H1 (cell line): ENCODE data around the gene TMEM258. TPM values are rescaled to one million over a fixed set of nuclear protein-coding genes. Genes with fewer than 3 reads are reported as not detected.

Experiments
- CTCF ChIA-PET: fragments of 300-600 bp; sonication (Branson Sonifier 250); formaldehyde crosslinking; loops from one replicate; lab custom pipeline; 2021; ENCODE audit not compliant: partially characterized antibody; lab: Charles Lee
- POLR2A ChIA-PET: fragments of 300-600 bp; sonication (Branson Sonifier 250); formaldehyde crosslinking; loops from one replicate; lab custom pipeline; 2021; ENCODE audit warnings: inconsistent platforms; ENCODE audit not compliant: partially characterized antibody; lab: Charles Lee
- DNase-seq, 2 experiments: peaks; one replicate each; pipeline versions ENCODE4 v3.0.0 to v3.0.0-alpha.2; 2010 to 2022; ENCODE audit warnings: low spot score in 2 of 2, low read depth in 1 of 2, mixed read lengths in 1 of 2
- FAIRE-seq: peaks from 2 replicates; lab custom pipeline; 2011; peaks lifted over from hg19 to GRCh38; lab: Jason Lieb, UNC
- H2AFZ ChIP-seq: 2 replicates; pipeline ENCODE4 v1.8.1; 2012; ENCODE audit warnings: low read length, inconsistent platforms
- H2AK5ac ChIP-seq: 2 replicates; pipeline ENCODE4 v1.6.1; 2013; ENCODE audit warnings: low read depth, low read length
- H2BK120ac ChIP-seq: replicated peaks from 2 replicates; pipeline ENCODE3; 2013; ENCODE audit warnings: low read depth, low read length, inconsistent platforms
- H2BK12ac ChIP-seq: 2 replicates; pipeline ENCODE4 v1.6.1; 2013; ENCODE audit warnings: low read depth, low read length
- H2BK15ac ChIP-seq: 2 replicates; pipeline ENCODE4 v1.6.1; 2013; ENCODE audit warnings: low read length
- H2BK20ac ChIP-seq: 2 replicates; pipeline ENCODE4 v1.6.1; 2013; ENCODE audit warnings: low read length
- H2BK5ac ChIP-seq: 2 replicates; pipeline ENCODE4 v1.6.1; 2013; ENCODE audit warnings: low read depth, low read length
- H3K14ac ChIP-seq: 2 replicates; pipeline ENCODE4 v1.6.1; 2013; ENCODE audit warnings: inconsistent platforms; ENCODE audit not compliant: insufficient read length
- H3K18ac ChIP-seq: 2 replicates; pipeline ENCODE4 v1.6.1; 2013; ENCODE audit warnings: low read length; ENCODE audit errors: extremely low read depth
- H3K23ac ChIP-seq: 2 replicates; pipeline ENCODE4 v1.6.1; 2013; ENCODE audit warnings: inconsistent platforms; ENCODE audit not compliant: insufficient read length
- H3K23me2 ChIP-seq: 2 replicates; pipeline ENCODE4 v1.6.1; 2013; ENCODE audit warnings: low read depth, low read length
- H3K27ac ChIP-seq: 2 replicates; pipeline ENCODE4 v1.6.1; 2011; ENCODE audit warnings: low read depth, low read length, inconsistent platforms
- H3K27me3 ChIP-seq, 4 experiments: replicated peaks in 1 of 4; 1 replicate in 1 of 4; 2 replicates in 3 of 4; pipeline versions ENCODE4 v1.6.1 to v1.8.1; 2011 to 2013; ENCODE audit warnings: low read length in 3 of 4, mild to moderate bottlenecking in 3 of 4, inconsistent platforms in 2 of 4, mixed read lengths in 2 of 4, moderate library complexity in 1 of 4; ENCODE audit not compliant: control insufficient read depth in 3 of 4, insufficient read depth in 3 of 4; ENCODE audit errors: extremely low read depth in 1 of 4
- H3K36me3 ChIP-seq, 4 experiments: 2 replicates each; pipeline versions ENCODE4 v1.6.1 to v1.8.1; 2011 to 2013; ENCODE audit warnings: mild to moderate bottlenecking in 4 of 4, low read length in 3 of 4, moderate library complexity in 2 of 4, control low read depth in 1 of 4, inconsistent platforms in 1 of 4; ENCODE audit not compliant: insufficient read depth in 4 of 4, control insufficient read depth in 2 of 4
- H3K4ac ChIP-seq: replicated peaks from 2 replicates; pipeline ENCODE3; 2013; ENCODE audit warnings: low read length, low read depth, mixed read lengths, inconsistent platforms; ENCODE audit not compliant: insufficient read length
- H3K4me1 ChIP-seq, 4 experiments: replicated peaks in 1 of 4; 1 replicate in 1 of 4; 2 replicates in 3 of 4; pipeline versions ENCODE4 v1.6.1 to v1.8.1; 2011 to 2013; ENCODE audit warnings: low read length in 3 of 4, inconsistent platforms in 2 of 4, mixed read lengths in 1 of 4; ENCODE audit not compliant: insufficient read depth in 4 of 4, control insufficient read depth in 3 of 4
- H3K4me2 ChIP-seq, 2 experiments: 2 replicates each; pipeline versions ENCODE4 v1.6.1 to v1.8.1; 2011 to 2013; ENCODE audit warnings: low read depth in 2 of 2, low read length in 2 of 2, control low read depth in 1 of 2, inconsistent platforms in 1 of 2, mild to moderate bottlenecking in 1 of 2; ENCODE audit not compliant: insufficient read depth in 1 of 2
- H3K4me3 ChIP-seq, 4 experiments: fragments of 200-600, 300-600 bp in 1 of 4; sonication (generic), shearing (Covaris generic), sonication (Bioruptor Twin) in 1 of 4; 2 replicates each; pipeline versions ENCODE4 v1.5.1 to v1.8.1; 2011 to 2016; ENCODE audit warnings: low read length in 4 of 4, low read depth in 3 of 4, control low read depth in 2 of 4, inconsistent platforms in 2 of 4, mild to moderate bottlenecking in 2 of 4, mixed read lengths in 1 of 4, moderate library complexity in 1 of 4; ENCODE audit not compliant: insufficient read depth in 2 of 4; ENCODE audit errors: extremely low read depth in 1 of 4
- H3K56ac ChIP-seq: replicated peaks from 2 replicates; pipeline ENCODE3; 2013; ENCODE audit warnings: low read depth, mild to moderate bottlenecking, mixed read lengths, low read length, inconsistent platforms; ENCODE audit not compliant: insufficient read length
- H3K79me1 ChIP-seq: 2 replicates; pipeline ENCODE4 v1.6.1; 2013; ENCODE audit warnings: low read depth, low read length, control low read depth
- H3K79me2 ChIP-seq, 2 experiments: 2 replicates each; pipeline versions ENCODE4 v1.6.1 to v1.8.1; 2012 to 2013; ENCODE audit warnings: low read length in 2 of 2, mild to moderate bottlenecking in 2 of 2, inconsistent platforms in 1 of 2; ENCODE audit not compliant: insufficient read depth in 2 of 2, control insufficient read depth in 1 of 2
- H3K9ac ChIP-seq, 4 experiments: replicated peaks in 1 of 4; 1 replicate in 1 of 4; 2 replicates in 3 of 4; pipeline versions ENCODE4 v1.6.1 to v1.8.1; 2011 to 2013; ENCODE audit warnings: low read depth in 3 of 4, low read length in 3 of 4, control low read depth in 2 of 4, mild to moderate bottlenecking in 2 of 4, moderate library complexity in 2 of 4, inconsistent platforms in 1 of 4; ENCODE audit errors: extremely low read depth in 1 of 4
- H3K9me3 ChIP-seq, 2 experiments: 2 replicates each; pipeline versions ENCODE4 v1.6.1 to v1.8.1; 2012 to 2013; ENCODE audit warnings: mild to moderate bottlenecking in 2 of 2, moderate library complexity in 2 of 2, control low read depth in 1 of 2, inconsistent platforms in 1 of 2, low read depth in 1 of 2, low read length in 1 of 2, mixed read lengths in 1 of 2; ENCODE audit not compliant: insufficient read depth in 2 of 2
- H4K20me1 ChIP-seq, 2 experiments: replicated peaks in 1 of 2; 2 replicates each; pipeline versions ENCODE3 to v1.8.1; 2011 to 2013; ENCODE audit warnings: inconsistent platforms in 2 of 2, low read length in 2 of 2, mild to moderate bottlenecking in 1 of 2; ENCODE audit not compliant: insufficient read depth in 2 of 2, control insufficient read depth in 1 of 2
- H4K5ac ChIP-seq: 2 replicates; pipeline ENCODE4 v1.6.1; 2013; ENCODE audit warnings: low read length, low read depth, mixed read lengths, inconsistent platforms; ENCODE audit not compliant: insufficient read length
- H4K8ac ChIP-seq: 2 replicates; pipeline ENCODE4 v1.8.0; 2013; ENCODE audit warnings: mild to moderate bottlenecking, moderate library complexity, low read length, inconsistent platforms; ENCODE audit not compliant: insufficient read depth; ENCODE audit errors: extremely low read depth
- H4K91ac ChIP-seq: replicated peaks from 2 replicates; pipeline ENCODE3; 2013; ENCODE audit warnings: low read length, mixed read lengths, inconsistent platforms; ENCODE audit not compliant: insufficient read length
- CHD2 ChIP-seq: IDR thresholded peaks from 2 replicates; pipeline ENCODE4 v1.6.1; 2012; ENCODE audit warnings: low read length, improper control_type of control experiment
- KDM4A ChIP-seq: IDR thresholded peaks from one replicate; pipeline ENCODE4 v1.7.1; 2012; ENCODE audit warnings: low read depth, mild to moderate bottlenecking, moderate library complexity, low read length, inconsistent platforms; ENCODE audit not compliant: severe bottlenecking
- POU5F1 ChIP-seq: IDR thresholded peaks from 2 replicates; pipeline ENCODE4 v1.6.1; 2011; ENCODE audit warnings: low read depth, mild to moderate bottlenecking, low read length, moderate library complexity
- RBBP5 ChIP-seq: IDR thresholded peaks from 2 replicates; pipeline ENCODE4 v1.7.1; 2012; ENCODE audit warnings: low read depth, mild to moderate bottlenecking, inconsistent platforms, low read length, moderate library complexity, borderline replicate concordance
- SIN3A ChIP-seq, 2 experiments: IDR thresholded peaks in 1 of 2; conservative IDR thresholded peaks in 1 of 2; 2 replicates each; pipeline ENCODE4 v1.6.1; 2011 to 2012; ENCODE audit warnings: low read length in 2 of 2, improper control_type of control experiment in 1 of 2, low read depth in 1 of 2, mild to moderate bottlenecking in 1 of 2
- TAF1 ChIP-seq: IDR thresholded peaks from 2 replicates; pipeline ENCODE4 v1.6.1; 2011; ENCODE audit warnings: mild to moderate bottlenecking, low read depth, low read length
- TAF7 ChIP-seq: optimal IDR thresholded peaks from 2 replicates; pipeline ENCODE3; 2011; ENCODE audit warnings: low read depth, mild to moderate bottlenecking, inconsistent platforms, low read length, moderate library complexity, borderline replicate concordance
- WGBS, 2 experiments: shearing (Covaris generic) in 1 of 2; methylation state at CpG; one replicate each; pipeline versions ENCODE4 v1.1.6 to v1.1.7; 2013 to 2015; ENCODE audit warnings: low lambda C conversion rate in 2 of 2, mixed read lengths in 2 of 2, inconsistent platforms in 1 of 2, low coverage in 1 of 2, missing lambda C conversion rate in 1 of 2; ENCODE audit not compliant: insufficient replicate concordance in 2 of 2, insufficient coverage in 1 of 2, insufficient read length in 1 of 2; ENCODE audit errors: extremely low coverage in 1 of 2, missing lambda C conversion rate in 1 of 2; 5-methylcytosine and 5-hydroxymethylcytosine counted together
- polyA plus RNA-seq, 7 experiments: library from polyadenylated mRNA; depleted of rRNA in 3 of 7; stranded (reverse) in 5 of 7; unstranded in 2 of 7; fragments of >200 nt in 5 of 7; fragments of 200-250 nt in 2 of 7; gene quantifications; 1 replicate in 5 of 7; 2 replicates in 1 of 7; 4 replicates in 1 of 7; pipeline versions ENCODE4 v1.2.1 to v1.2.3, GENCODE V29; 2011 to 2013; ENCODE audit warnings: missing spikeins in 2 of 7, mixed read lengths in 2 of 7
- total RNA-seq: library from RNA; stranded (reverse); fragmentation: NEBNext Ultra II Directional; extraction: Animal tissue kit (Norgen Biotek cat#: 25700); gene quantifications from 2 replicates; pipeline ENCODE4 v1.2.1, GENCODE V29; 2021

TMEM258 gene
- total and polyA plus RNA-seq, 2 of the 8 experiments (the other 6 are each of a cell fraction or from before 2014, with no cell fraction given), result 186 to 759 TPM

- peak overlapping the region; percentile 100 for H3K18ac ChIP-seq
- H2BK12ac ChIP-seq, result peak overlapping the region; percentile 56
- peak overlapping the region; percentile 96 to 98 for H3K4me2 ChIP-seq
- H2BK15ac ChIP-seq, result peak overlapping the region; percentile 90; the same call in 1 of the 2 replicates
- H3K9ac ChIP-seq, result peak overlapping the region; percentile 82 to 88 (median 84)
- ChIA-PET CTCF (interaction anchor here (0.9 to 3.2 kb wide), 10 partner anchors 9 to 52 kb away, joined by 3 to 16 read pairs (median 4); partner anchors contain the start of gene FADS1), POLR2A (interaction anchor here (0.7 to 9.9 kb wide), 21 partner anchors 8 to 137 kb away, joined by 3 to 210 read pairs (median 5); partner anchors contain the start of genes FADS1, FEN1 and TMEM258)
- H3K4me1 ChIP-seq, result peaks cover 9 to 39% (median 24%) of the 10 kb centered on the region in 4 experiments
- H4K5ac ChIP-seq, result peak overlapping the region; percentile 19
- H3K23ac ChIP-seq, result no peak overlapping the region
- peaks cover 15% of the 10 kb centered on the region for H3K79me1 ChIP-seq
- peaks cover 0 to 4% (median 4%) of the 10 kb centered on the region in 4 experiments; a peak in 2 of 8 replicates for H3K36me3 ChIP-seq
- peak overlapping the region; percentile 66 for H2BK120ac ChIP-seq
- peak overlapping the region; percentile 71 for H2BK5ac ChIP-seq
- H3K4me3 ChIP-seq, result peak overlapping the region; percentile 77 to 96 (median 86)
- peaks cover 14% of the 10 kb centered on the region for H3K23me2 ChIP-seq
- H3K79me2 ChIP-seq, result peaks cover 29 to 57% of the 10 kb centered on the region in 2 experiments
- 0 out of 2 replicates have a peak overlapping the region, but pooled peaks have one; percentile 28 for H2AK5ac ChIP-seq
- peak overlapping the region; percentile 86 for H3K4ac ChIP-seq
- peak overlapping the region; percentile 91 for H4K91ac ChIP-seq
- no peaks in the 10 kb centered on the region for H3K9me3 ChIP-seq
- H2AFZ ChIP-seq, result no peak overlapping the region
- peak overlapping the region; percentile 91; the same call in 1 of the 2 replicates for H4K8ac ChIP-seq
- FAIRE-seq (no peak), DNase-seq (peak in 1 of 2 experiments; percentile 73)
- 1% methylated on average over 48 of the region's 55 CpGs; no CpG with 5 or more reads in 1 of the 2 experiments for WGBS, 2 experiments
- H3K27ac ChIP-seq, result peak overlapping the region; percentile 74
- H2BK20ac ChIP-seq, result no peak overlapping the region
- H3K14ac ChIP-seq, result no peak overlapping the region
- H3K27me3 ChIP-seq, result no peaks in the 10 kb centered on the region
- H4K20me1 ChIP-seq, result peaks cover 15 to 33% of the 10 kb centered on the region in 2 experiments
- peak overlapping the region; percentile 98 for H3K56ac ChIP-seq
- TF ChIP-seq TAF7 (peak; percentile 63), CHD2 (no peak), POU5F1 (no peak), RBBP5 (peak; percentile 59; the same call in 1 of the 2 replicates), TAF1 (peak; percentile 45), KDM4A (peak; percentile 39), SIN3A (conservative IDR thresholded peaks at IDR 0.05 in 1 of 2, IDR thresholded peaks at IDR 0.05 in 1 of 2; ENCODE audit: low read depth in 1 of 2, low read length in 2 of 2) (peak in 1 of 2 experiments; percentile 67; a peak in 1 of 4 replicates)
Measured at GRCh38 chr11:61828629-61829407, 36.4 kb upstream of the TMEM258 start.
